Transverse colon (tissue), 4 donors: ENCODE results near the gene HSD17B8. TPM values are rescaled to one million over a fixed set of nuclear protein-coding genes. Genes with fewer than 3 reads are reported as not detected.

ENCODE experiments used
- DNase-seq: peaks from one replicate; pipeline ENCODE4 v3.0.0-alpha.2; 2019
- H3K27ac ChIP-seq, 4 donors: fragments of 200-600 bp; sonication (generic); 2 replicates each; pipeline ENCODE4 v1.5.1; 2016 to 2018; ENCODE audit warnings: inconsistent platforms in 4 of 4
- H3K27me3 ChIP-seq: fragments of 200-600 bp; sonication (generic); 2 replicates; pipeline ENCODE4 v1.5.1; 2017; ENCODE audit warnings: inconsistent platforms
- H3K36me3 ChIP-seq, 4 donors: fragments of 200-600 bp; sonication (generic); 2 replicates each; pipeline ENCODE4 v1.5.1; 2017 to 2019; ENCODE audit warnings: inconsistent platforms in 4 of 4
- H3K4me1 ChIP-seq, 4 donors: fragments of 200-600 bp; sonication (generic); 2 replicates each; pipeline ENCODE4 v1.5.1; 2017 to 2020; ENCODE audit warnings: inconsistent platforms in 4 of 4
- H3K4me3 ChIP-seq, 4 donors: fragments of 200-600 bp; sonication (generic); 1 replicate in 1 of 4; 2 replicates in 3 of 4; pipeline versions ENCODE4 v1.5.1 to v1.6.1; 2017 to 2019; ENCODE audit warnings: inconsistent platforms in 4 of 4
- H3K9me3 ChIP-seq, 2 donors: fragments of 200-600 bp; sonication (generic); 2 replicates each; pipeline ENCODE4 v1.5.1; 2017 to 2019; ENCODE audit warnings: inconsistent platforms in 2 of 2
- EP300 ChIP-seq: sonication (generic); formaldehyde crosslinking; IDR thresholded peaks from one replicate; pipeline ENCODE4 v1.6.1; 2017; ENCODE audit warnings: antibody characterized with exemption, low read depth
- POLR2A ChIP-seq: fragments of 450-650 bp; IDR thresholded peaks from one replicate; pipeline ENCODE4 v1.6.1; 2016; ENCODE audit warnings: antibody characterized with exemption, mild to moderate bottlenecking, moderate library complexity
- POLR2AphosphoS5 ChIP-seq, 3 donors: sonication (generic); formaldehyde crosslinking; IDR thresholded peaks; one replicate each; pipeline ENCODE4 v1.6.1; 2016; ENCODE audit warnings: antibody characterized with exemption in 3 of 3
- whole genome bisulfite sequencing, 2 donors: methylation state at CpG; one replicate each; pipeline ENCODE4 v1.1.5; 2018; ENCODE audit warnings: low coverage in 1 of 2; 5-methylcytosine and 5-hydroxymethylcytosine counted together
- in situ Hi-C, 4 donors: fragments of 200-750 bp; cut with MboI; loops; one replicate each; pipeline versions ENCODE4 v1.15.0 to v1.15.1; 2017; ENCODE audit warnings: low sequenced_read_pairs in 3 of 4, low pct_ligation_motif_present in 1 of 4, low pct_unique_long_range_greater_than_20kb in 1 of 4
- intact Hi-C: fragments of 100-400 bp; cut with DNase I; formaldehyde crosslinking; loops from one replicate; pipeline ENCODE4 v1.15.1; 2023; ENCODE audit warnings: low total_unique reads
- total RNA-seq, 4 donors: library from RNA; depleted of rRNA; stranded (reverse); fragments of >200 nt; gene quantifications; one replicate each; pipeline ENCODE4 v1.1.0, GENCODE V29; 2016
- TF ChIP-seq, protein P1 (sequence below), 5 experiments: fragments of 200-600 bp in 3 of 5; fragments of 450-650 bp in 2 of 5; sonication (generic) in 3 of 5; IDR thresholded peaks; 1 replicate in 2 of 5; 2 replicates in 3 of 5; pipeline ENCODE4 v1.5.1; 2016 to 2017; ENCODE audit warnings: antibody characterized with exemption in 5 of 5, inconsistent platforms in 3 of 5, mild to moderate bottlenecking in 2 of 5, moderate library complexity in 1 of 5

HSD17B8 gene
- total RNA-seq, 4 donors from 2014 or later = 34.3 to 65.7 (median 43.1) TPM

DNA sequence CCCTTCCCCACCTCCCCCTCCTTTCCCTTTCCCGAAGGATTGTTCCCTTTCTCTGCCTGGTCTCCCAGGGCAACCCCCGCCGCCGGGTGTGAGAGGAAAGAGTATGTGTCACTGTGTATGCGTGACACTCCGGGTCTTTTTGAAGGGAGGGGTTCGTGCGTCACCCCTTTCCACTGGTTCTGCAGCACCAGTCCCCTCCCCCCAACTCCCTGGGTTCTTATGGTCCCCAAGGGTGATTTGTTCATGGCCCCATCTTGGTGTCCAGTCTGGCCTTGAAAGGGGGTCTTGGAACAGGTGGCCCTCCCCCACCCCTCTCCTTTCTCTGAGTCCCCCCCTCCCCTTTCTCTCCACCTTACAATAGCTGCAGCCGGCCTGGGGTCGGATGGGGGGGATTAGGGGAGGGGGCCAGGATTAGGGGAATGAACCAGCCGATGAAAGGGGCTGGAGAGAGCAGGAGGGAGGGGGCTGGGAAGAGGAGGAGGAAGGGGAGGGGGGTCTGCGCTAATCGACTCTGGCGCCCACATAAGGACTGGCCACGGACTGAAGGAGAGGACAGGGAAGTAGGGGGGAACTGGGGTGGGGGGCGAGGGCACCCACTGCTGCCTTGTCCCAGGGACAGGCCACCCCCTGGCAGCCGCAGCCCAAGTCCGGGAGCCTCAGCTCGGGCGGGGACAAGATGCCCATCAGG lies 2.6 kb downstream of the HSD17B8 start:
- Histone ChIP-seq H3K4me1 (peaks cover 14 to 48% (median 35%) of the 10 kb centered on the region in 4 donors), H3K4me3 (peak overlapping the region in 3 of 4 donors; percentile 82 to 94 (median 88)), H3K27me3 (no peaks in the 10 kb centered on the region), H3K9me3 (no peaks in the 10 kb centered on the region), H3K36me3 (peaks cover 0 to 17% (median 1%) of the 10 kb centered on the region in 4 donors), H3K27ac (peak overlapping the region; percentile 92 to 98 (median 94))
- no peak for DNase-seq
- TF ChIP-seq EP300 (no peak), POLR2A (no peak), POLR2AphosphoS5 (IDR thresholded peaks at IDR 0.05) (no peak)
- TF ChIP-seq, protein P1, sequence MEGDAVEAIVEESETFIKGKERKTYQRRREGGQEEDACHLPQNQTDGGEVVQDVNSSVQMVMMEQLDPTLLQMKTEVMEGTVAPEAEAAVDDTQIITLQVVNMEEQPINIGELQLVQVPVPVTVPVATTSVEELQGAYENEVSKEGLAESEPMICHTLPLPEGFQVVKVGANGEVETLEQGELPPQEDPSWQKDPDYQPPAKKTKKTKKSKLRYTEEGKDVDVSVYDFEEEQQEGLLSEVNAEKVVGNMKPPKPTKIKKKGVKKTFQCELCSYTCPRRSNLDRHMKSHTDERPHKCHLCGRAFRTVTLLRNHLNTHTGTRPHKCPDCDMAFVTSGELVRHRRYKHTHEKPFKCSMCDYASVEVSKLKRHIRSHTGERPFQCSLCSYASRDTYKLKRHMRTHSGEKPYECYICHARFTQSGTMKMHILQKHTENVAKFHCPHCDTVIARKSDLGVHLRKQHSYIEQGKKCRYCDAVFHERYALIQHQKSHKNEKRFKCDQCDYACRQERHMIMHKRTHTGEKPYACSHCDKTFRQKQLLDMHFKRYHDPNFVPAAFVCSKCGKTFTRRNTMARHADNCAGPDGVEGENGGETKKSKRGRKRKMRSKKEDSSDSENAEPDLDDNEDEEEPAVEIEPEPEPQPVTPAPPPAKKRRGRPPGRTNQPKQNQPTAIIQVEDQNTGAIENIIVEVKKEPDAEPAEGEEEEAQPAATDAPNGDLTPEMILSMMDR (IDR thresholded peaks at IDR 0.05) = no peak
- in situ Hi-C loops = no loop called here
- intact Hi-C loops = no loop called here
- WGBS, 2 donors = 25 to 38% methylated on average over 8 to 20 of the region's 20 CpGs

DNA sequence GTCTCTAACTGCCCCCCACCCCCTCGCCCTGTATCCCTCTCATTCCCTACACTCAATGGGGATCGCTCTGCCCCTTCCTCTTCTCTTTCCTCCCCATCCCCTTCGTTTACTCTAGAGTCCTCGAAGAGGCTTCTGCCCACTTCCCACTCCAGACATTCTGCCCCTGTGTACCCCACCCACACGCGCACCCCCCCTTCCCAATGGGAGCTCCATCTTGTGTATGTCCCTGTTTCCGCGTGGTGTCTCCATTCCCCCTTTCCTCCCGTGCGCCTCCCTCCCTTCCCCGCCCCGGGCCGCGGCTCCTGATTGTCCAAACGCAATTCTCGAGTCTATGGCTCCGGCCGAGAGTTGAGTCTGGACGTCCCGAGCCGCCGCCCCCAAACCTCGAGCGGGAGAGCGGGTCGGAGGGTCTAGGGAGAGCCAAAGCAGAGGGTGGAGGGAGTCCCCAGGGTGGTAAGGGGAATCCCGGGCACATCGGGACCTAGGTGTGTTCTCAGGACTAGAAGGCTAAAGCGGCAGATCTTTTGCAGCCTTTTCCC lies 3.2 kb downstream of the HSD17B8 start:
- H3K4me1 ChIP-seq = peaks cover 9 to 45% (median 30%) of the 10 kb centered on the region in 4 donors
- 0 to 1% methylated on average over 2 to 29 of the region's 29 CpGs for WGBS, 2 donors
- peaks cover 0 to 17% (median 1%) of the 10 kb centered on the region in 4 donors for H3K36me3 ChIP-seq
- H3K27ac ChIP-seq = peak overlapping the region; percentile 92 to 98 (median 94)
- no peak for TF ChIP-seq POLR2AphosphoS5 (IDR thresholded peaks at IDR 0.05)
- TF ChIP-seq, protein P1 (IDR thresholded peaks at IDR 0.05) = no peak
- no peak for TF ChIP-seq EP300
- no peak for TF ChIP-seq POLR2A
- peaks cover 2% of the 10 kb centered on the region for H3K27me3 ChIP-seq
- peak overlapping the region; percentile 79 to 94 (median 85) for H3K4me3 ChIP-seq
- intact Hi-C loops (no loop called here), in situ Hi-C loops (no loop called here)
- H3K9me3 ChIP-seq = no peaks in the 10 kb centered on the region
- peak; percentile 65 for DNase-seq

DNA sequence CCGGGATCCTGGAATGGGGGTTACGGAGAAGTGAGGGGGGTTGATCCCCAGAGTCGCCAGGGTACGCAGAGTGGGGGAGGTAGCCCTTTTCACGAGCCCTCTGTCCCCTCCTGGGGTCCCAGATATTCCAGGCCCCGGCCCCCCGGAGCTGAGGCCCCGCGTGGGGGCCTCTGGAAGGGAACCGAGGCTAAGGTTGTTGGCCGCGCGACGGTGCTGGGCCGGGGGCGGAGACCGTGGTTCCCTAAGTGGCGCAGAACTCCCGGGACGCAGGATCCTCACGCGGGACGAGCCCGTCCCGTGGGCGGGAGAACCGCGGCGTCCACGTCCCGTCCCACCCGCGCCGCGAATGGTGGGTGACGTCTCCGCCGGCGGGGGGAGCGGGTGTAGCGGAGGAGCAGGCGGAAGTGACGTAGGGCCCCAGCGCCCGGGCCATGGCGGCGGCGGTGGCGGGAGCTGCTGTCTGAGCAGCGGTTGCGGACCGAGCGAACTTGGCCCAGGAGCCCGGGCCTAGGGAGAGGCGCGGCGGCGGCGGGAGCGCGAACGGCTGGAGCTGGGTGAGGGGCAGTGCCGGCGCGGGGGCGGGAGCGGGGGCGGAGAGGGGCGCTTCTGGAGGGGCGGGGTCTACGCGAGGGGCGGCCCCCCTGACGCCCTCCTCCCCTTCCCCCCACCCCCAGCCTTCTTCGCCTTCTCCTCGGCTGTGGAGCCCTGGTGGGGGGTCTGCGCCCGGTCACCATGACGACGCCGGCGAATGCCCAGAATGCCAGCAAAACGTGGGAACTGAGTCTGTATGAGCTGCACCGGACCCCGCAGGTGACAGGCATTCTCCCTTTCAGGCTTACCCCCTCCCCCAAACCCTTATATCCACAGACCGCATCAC lies 3.9 kb downstream of the HSD17B8 start, which contains the start of gene RING1:
Gene RING1, plus strand, starts transcription at position 410 of the 877 bp plus-strand sequence. Its CDS starts 323 bp downstream, at position 733.
- Histone ChIP-seq H3K4me1 (peaks cover 13 to 46% (median 31%) of the 10 kb centered on the region in 4 donors), H3K27ac (peak within 1 kb of the TSS; percentile 92 to 98 (median 94)), H3K36me3 (peaks cover 0 to 12% (median under 1%) of the 10 kb centered on the region in 4 donors), H3K27me3 (peaks cover 9% of the 10 kb centered on the region), H3K4me3 (peak within 1 kb of the TSS; percentile 79 to 94 (median 85)), H3K9me3 (no peaks in the 10 kb centered on the region)
- TF ChIP-seq EP300 = peak; percentile 9
- TF ChIP-seq, protein P1 (IDR thresholded peaks at IDR 0.05) = no peak
- TF ChIP-seq POLR2AphosphoS5 (IDR thresholded peaks at IDR 0.05) = peak; percentile 99 to 100 (median 99)
- TF ChIP-seq POLR2A = peak; percentile 97
- 0 to 1% methylated on average over 2 to 44 of the region's 86 CpGs for WGBS, 2 donors
- in situ Hi-C loops = no loop called here
- intact Hi-C loops = no loop called here
- peak; percentile 91 for DNase-seq
